ENCODE data around the gene MTERF1.

MTERF1 gene

GRCh38 chr7:91832493-91833045 is 47.9 kb downstream of the MTERF1 start:
- no peak for DNase-seq (ENCODE audit: low read depth)

- DNase-seq (ENCODE audit: low read depth), result no peak
Observed at GRCh38 chr7:91827169-91827568, 53.3 kb downstream of the MTERF1 start.

- DNase-seq (ENCODE audit: low read depth), result no peak
Observed at GRCh38 chr7:91826377-91826776, 54.1 kb downstream of the MTERF1 start.

- no peak for DNase-seq (ENCODE audit: low read depth)
Observed at GRCh38 chr7:91824201-91824600, 56.3 kb downstream of the MTERF1 start.
